ENCODE results near the gene GAGE2A. TPM values are rescaled to one million over a fixed set of nuclear protein-coding genes. Genes with fewer than 3 reads are reported as not detected.

GAGE2A gene, protein sequence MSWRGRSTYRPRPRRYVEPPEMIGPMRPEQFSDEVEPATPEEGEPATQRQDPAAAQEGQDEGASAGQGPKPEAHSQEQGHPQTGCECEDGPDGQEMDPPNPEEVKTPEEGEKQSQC
- total RNA-seq, result not detected in 2 replicates

DNA sequence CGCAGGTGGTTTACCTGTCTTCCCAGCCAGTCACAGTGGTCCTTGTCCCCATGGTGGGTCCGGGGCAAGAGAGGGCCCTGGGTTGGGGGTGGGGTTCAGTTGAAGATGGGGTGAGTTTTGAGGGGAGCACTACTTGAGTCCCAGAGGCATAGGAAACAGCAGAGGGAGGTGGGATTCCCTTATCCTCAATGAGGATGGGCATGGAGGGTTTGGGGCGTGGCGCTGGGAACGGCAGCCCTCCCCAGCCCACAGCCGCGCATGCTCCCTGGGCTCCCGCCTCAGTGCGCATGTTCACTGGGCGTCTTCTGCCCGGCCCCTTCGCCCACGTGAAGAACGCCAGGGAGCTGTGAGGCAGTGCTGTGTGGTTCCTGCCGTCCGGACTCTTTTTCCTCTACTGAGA, at the start of gene GAGE2A:
GAGE2A (plus strand) TSS at position 301 of the 400 bp plus-strand sequence. CDS start 1,155 bp downstream, outside the sequence.

DNA sequence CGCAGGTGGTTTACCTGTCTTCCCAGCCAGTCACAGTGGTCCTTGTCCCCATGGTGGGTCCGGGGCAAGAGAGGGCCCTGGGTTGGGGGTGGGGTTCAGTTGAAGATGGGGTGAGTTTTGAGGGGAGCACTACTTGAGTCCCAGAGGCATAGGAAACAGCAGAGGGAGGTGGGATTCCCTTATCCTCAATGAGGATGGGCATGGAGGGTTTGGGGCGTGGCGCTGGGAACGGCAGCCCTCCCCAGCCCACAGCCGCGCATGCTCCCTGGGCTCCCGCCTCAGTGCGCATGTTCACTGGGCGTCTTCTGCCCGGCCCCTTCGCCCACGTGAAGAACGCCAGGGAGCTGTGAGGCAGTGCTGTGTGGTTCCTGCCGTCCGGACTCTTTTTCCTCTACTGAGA, 47.9 kb upstream of the GAGE2A start, which contains the start of gene GAGE12D:
GAGE12D (plus strand) TSS at position 301 of the 400 bp plus-strand sequence. CDS start 1,155 bp downstream, outside the sequence.

DNA sequence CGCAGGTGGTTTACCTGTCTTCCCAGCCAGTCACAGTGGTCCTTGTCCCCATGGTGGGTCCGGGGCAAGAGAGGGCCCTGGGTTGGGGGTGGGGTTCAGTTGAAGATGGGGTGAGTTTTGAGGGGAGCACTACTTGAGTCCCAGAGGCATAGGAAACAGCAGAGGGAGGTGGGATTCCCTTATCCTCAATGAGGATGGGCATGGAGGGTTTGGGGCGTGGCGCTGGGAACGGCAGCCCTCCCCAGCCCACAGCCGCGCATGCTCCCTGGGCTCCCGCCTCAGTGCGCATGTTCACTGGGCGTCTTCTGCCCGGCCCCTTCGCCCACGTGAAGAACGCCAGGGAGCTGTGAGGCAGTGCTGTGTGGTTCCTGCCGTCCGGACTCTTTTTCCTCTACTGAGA, 38.3 kb upstream of the GAGE2A start, which contains the start of gene GAGE12E:
GAGE12E (plus strand) TSS at position 301 of the 400 bp plus-strand sequence. CDS start 1,155 bp downstream, outside the sequence.

DNA sequence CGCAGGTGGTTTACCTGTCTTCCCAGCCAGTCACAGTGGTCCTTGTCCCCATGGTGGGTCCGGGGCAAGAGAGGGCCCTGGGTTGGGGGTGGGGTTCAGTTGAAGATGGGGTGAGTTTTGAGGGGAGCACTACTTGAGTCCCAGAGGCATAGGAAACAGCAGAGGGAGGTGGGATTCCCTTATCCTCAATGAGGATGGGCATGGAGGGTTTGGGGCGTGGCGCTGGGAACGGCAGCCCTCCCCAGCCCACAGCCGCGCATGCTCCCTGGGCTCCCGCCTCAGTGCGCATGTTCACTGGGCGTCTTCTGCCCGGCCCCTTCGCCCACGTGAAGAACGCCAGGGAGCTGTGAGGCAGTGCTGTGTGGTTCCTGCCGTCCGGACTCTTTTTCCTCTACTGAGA, 28.8 kb upstream of the GAGE2A start, which contains the start of gene GAGE12F:
GAGE12F (plus strand) TSS at position 301 of the 400 bp plus-strand sequence. CDS start 1,155 bp downstream, outside the sequence.

DNA sequence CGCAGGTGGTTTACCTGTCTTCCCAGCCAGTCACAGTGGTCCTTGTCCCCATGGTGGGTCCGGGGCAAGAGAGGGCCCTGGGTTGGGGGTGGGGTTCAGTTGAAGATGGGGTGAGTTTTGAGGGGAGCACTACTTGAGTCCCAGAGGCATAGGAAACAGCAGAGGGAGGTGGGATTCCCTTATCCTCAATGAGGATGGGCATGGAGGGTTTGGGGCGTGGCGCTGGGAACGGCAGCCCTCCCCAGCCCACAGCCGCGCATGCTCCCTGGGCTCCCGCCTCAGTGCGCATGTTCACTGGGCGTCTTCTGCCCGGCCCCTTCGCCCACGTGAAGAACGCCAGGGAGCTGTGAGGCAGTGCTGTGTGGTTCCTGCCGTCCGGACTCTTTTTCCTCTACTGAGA, 19.2 kb upstream of the GAGE2A start, which contains the start of gene GAGE12G:
GAGE12G (plus strand) TSS at position 301 of the 400 bp plus-strand sequence. CDS start 1,155 bp downstream, outside the sequence.

DNA sequence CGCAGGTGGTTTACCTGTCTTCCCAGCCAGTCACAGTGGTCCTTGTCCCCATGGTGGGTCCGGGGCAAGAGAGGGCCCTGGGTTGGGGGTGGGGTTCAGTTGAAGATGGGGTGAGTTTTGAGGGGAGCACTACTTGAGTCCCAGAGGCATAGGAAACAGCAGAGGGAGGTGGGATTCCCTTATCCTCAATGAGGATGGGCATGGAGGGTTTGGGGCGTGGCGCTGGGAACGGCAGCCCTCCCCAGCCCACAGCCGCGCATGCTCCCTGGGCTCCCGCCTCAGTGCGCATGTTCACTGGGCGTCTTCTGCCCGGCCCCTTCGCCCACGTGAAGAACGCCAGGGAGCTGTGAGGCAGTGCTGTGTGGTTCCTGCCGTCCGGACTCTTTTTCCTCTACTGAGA, 9.6 kb upstream of the GAGE2A start, which contains the start of gene GAGE12H:
GAGE12H (plus strand) TSS at position 301 of the 400 bp plus-strand sequence. CDS start 1,155 bp downstream, outside the sequence.

DNA sequence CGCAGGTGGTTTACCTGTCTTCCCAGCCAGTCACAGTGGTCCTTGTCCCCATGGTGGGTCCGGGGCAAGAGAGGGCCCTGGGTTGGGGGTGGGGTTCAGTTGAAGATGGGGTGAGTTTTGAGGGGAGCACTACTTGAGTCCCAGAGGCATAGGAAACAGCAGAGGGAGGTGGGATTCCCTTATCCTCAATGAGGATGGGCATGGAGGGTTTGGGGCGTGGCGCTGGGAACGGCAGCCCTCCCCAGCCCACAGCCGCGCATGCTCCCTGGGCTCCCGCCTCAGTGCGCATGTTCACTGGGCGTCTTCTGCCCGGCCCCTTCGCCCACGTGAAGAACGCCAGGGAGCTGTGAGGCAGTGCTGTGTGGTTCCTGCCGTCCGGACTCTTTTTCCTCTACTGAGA, 9.4 kb downstream of the GAGE2A start, which contains the start of gene GAGE1:
GAGE1 (plus strand) TSS at position 301 of the 400 bp plus-strand sequence. CDS start 1,155 bp downstream, outside the sequence.

Other genes with a start within 250 kb of the GAGE2A start
- gene GAGE12C, start 57.3 kb upstream of the GAGE2A start, total RNA-seq, result not detected in 2 replicates
- not detected in 2 replicates for gene GAGE12D, start 47.8 kb upstream of the GAGE2A start, total RNA-seq
- gene GAGE12E, start 38.2 kb upstream of the GAGE2A start, total RNA-seq, result not detected in 2 replicates
- gene GAGE12F, start 28.7 kb upstream of the GAGE2A start, total RNA-seq, result not detected in 2 replicates
- gene GAGE12G, start 19.1 kb upstream of the GAGE2A start, total RNA-seq, result not detected in 2 replicates
- not detected in 2 replicates for gene GAGE12H, start 9.5 kb upstream of the GAGE2A start, total RNA-seq
- not detected in 2 replicates for gene GAGE1, start 9.5 kb downstream of the GAGE2A start, total RNA-seq
- gene PAGE1, start 106.5 kb downstream of the GAGE2A start, total RNA-seq, result not detected in 2 replicates
- gene PAGE4, start 239.8 kb downstream of the GAGE2A start, total RNA-seq, result not detected in 2 replicates